DOHH2 (cell line): ENCODE results near the gene RNF11.

Source experiments
- EZH2phosphoT487 ChIP-seq: fragments of 200-600 bp; sonication (generic); IDR thresholded peaks from 2 replicates; pipeline ENCODE4 v1.6.1; 2017; ENCODE audit warnings: borderline replicate concordance, mild to moderate bottlenecking, antibody characterized with exemption, low read length, moderate library complexity, mixed read lengths
- TF ChIP-seq, protein P1 (sequence below): fragments of 200-600 bp; sonication (generic); IDR thresholded peaks from one replicate; pipeline ENCODE4 v1.5.1; 2014; ENCODE audit warnings: antibody characterized with exemption, mild to moderate bottlenecking, low read depth, low read length; ENCODE audit not compliant: poor library complexity, severe bottlenecking

GRCh38 chr1:51231896-51232295 lies 4.2 kb upstream of the RNF11 start:
- TF ChIP-seq, protein P1, sequence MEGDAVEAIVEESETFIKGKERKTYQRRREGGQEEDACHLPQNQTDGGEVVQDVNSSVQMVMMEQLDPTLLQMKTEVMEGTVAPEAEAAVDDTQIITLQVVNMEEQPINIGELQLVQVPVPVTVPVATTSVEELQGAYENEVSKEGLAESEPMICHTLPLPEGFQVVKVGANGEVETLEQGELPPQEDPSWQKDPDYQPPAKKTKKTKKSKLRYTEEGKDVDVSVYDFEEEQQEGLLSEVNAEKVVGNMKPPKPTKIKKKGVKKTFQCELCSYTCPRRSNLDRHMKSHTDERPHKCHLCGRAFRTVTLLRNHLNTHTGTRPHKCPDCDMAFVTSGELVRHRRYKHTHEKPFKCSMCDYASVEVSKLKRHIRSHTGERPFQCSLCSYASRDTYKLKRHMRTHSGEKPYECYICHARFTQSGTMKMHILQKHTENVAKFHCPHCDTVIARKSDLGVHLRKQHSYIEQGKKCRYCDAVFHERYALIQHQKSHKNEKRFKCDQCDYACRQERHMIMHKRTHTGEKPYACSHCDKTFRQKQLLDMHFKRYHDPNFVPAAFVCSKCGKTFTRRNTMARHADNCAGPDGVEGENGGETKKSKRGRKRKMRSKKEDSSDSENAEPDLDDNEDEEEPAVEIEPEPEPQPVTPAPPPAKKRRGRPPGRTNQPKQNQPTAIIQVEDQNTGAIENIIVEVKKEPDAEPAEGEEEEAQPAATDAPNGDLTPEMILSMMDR, result no peak
- no peak for TF ChIP-seq EZH2phosphoT487
